Uterus (tissue), 2 donors: ENCODE data around the gene RAMAC.

Source experiments
- POLR2A ChIP-seq, 2 donors: fragments of 450-650 bp; IDR thresholded peaks; one replicate each; pipeline ENCODE4 v1.6.1; 2016; ENCODE audit warnings: antibody characterized with exemption in 2 of 2, mild to moderate bottlenecking in 1 of 2, moderate library complexity in 1 of 2
- TF ChIP-seq, protein P1 (sequence below), 4 experiments: fragments of 200-600 bp in 2 of 4; fragments of 450-650 bp in 2 of 4; sonication (generic) in 2 of 4; IDR thresholded peaks; one replicate each; pipeline ENCODE4 v1.5.1; 2016 to 2019; ENCODE audit warnings: antibody characterized with exemption in 4 of 4, mild to moderate bottlenecking in 2 of 4, moderate library complexity in 1 of 4

GRCh38 chr15:83030021-83030420 is 44.0 kb downstream of the RAMAC start:
- TF ChIP-seq, protein P1, sequence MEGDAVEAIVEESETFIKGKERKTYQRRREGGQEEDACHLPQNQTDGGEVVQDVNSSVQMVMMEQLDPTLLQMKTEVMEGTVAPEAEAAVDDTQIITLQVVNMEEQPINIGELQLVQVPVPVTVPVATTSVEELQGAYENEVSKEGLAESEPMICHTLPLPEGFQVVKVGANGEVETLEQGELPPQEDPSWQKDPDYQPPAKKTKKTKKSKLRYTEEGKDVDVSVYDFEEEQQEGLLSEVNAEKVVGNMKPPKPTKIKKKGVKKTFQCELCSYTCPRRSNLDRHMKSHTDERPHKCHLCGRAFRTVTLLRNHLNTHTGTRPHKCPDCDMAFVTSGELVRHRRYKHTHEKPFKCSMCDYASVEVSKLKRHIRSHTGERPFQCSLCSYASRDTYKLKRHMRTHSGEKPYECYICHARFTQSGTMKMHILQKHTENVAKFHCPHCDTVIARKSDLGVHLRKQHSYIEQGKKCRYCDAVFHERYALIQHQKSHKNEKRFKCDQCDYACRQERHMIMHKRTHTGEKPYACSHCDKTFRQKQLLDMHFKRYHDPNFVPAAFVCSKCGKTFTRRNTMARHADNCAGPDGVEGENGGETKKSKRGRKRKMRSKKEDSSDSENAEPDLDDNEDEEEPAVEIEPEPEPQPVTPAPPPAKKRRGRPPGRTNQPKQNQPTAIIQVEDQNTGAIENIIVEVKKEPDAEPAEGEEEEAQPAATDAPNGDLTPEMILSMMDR (IDR thresholded peaks at IDR 0.05), result no peak
- no peak for TF ChIP-seq POLR2A (IDR thresholded peaks at IDR 0.05)
